Inferior parietal cortex (tissue), 1 donor: Measurements from ENCODE around the gene ANXA6.

Experiments used
- DNase-seq: peaks from one replicate; pipeline ENCODE4 v3.0.0-alpha.2; 2016; ENCODE audit errors: extremely low spot score

Gene ANXA6

GRCh38 chr5:151153300-151153699, 4.3 kb downstream of the ANXA6 start:
- no peak for DNase-seq

GRCh38 chr5:151151793-151152192, 5.8 kb downstream of the ANXA6 start:
- no peak for DNase-seq

- DNase-seq: no peak
Observed at GRCh38 chr5:151151263-151151660, 6.3 kb downstream of the ANXA6 start.

- DNase-seq: no peak
Observed at GRCh38 chr5:151150471-151151262, 6.9 kb downstream of the ANXA6 start.

- DNase-seq: no peak
Observed at GRCh38 chr5:151148583-151148982, 9.0 kb downstream of the ANXA6 start.

- DNase-seq: no peak
Observed at GRCh38 chr5:151147033-151147432, 10.5 kb downstream of the ANXA6 start.

GRCh38 chr5:151146061-151146460, 11.5 kb downstream of the ANXA6 start:
- DNase-seq: no peak

GRCh38 chr5:151144922-151145321, 12.7 kb downstream of the ANXA6 start:
- DNase-seq: no peak

- DNase-seq: no peak
Observed at GRCh38 chr5:151144275-151144674, 13.3 kb downstream of the ANXA6 start.

- DNase-seq: no peak
Observed at GRCh38 chr5:151143645-151144044, 13.9 kb downstream of the ANXA6 start.

GRCh38 chr5:151142933-151143332, 14.6 kb downstream of the ANXA6 start:
- DNase-seq: no peak

GRCh38 chr5:151141535-151141934, 16.0 kb downstream of the ANXA6 start:
- DNase-seq: no peak

- no peak for DNase-seq
Observed at GRCh38 chr5:151140686-151141459, 16.7 kb downstream of the ANXA6 start.

- DNase-seq: no peak
Observed at GRCh38 chr5:151139646-151140045, 17.9 kb downstream of the ANXA6 start.

- no peak for DNase-seq
Observed at GRCh38 chr5:151139015-151139414, 18.6 kb downstream of the ANXA6 start.

- no peak for DNase-seq
Observed at GRCh38 chr5:151138114-151138513, 19.5 kb downstream of the ANXA6 start.

- DNase-seq: no peak
Observed at GRCh38 chr5:151137067-151137825, 20.3 kb downstream of the ANXA6 start.

- DNase-seq: no peak
Observed at GRCh38 chr5:151134228-151134627, 23.4 kb downstream of the ANXA6 start.

GRCh38 chr5:151132963-151133362, 24.6 kb downstream of the ANXA6 start:
- no peak for DNase-seq

- DNase-seq: no peak
Observed at GRCh38 chr5:151130922-151131891, 26.4 kb downstream of the ANXA6 start.

GRCh38 chr5:151130235-151130921, 27.2 kb downstream of the ANXA6 start:
- DNase-seq: no peak
